ENCODE results near the gene IGF2BP2.
A peak's percentile ranks its signal among the peaks of the same experiment; 100 is the strongest.
"Not testable (repeated sequence)": the region's sequence is repeated elsewhere in the genome, so short reads cannot be mapped to it uniquely, and the experiment has no call there.

IGF2BP2 gene

DNA sequence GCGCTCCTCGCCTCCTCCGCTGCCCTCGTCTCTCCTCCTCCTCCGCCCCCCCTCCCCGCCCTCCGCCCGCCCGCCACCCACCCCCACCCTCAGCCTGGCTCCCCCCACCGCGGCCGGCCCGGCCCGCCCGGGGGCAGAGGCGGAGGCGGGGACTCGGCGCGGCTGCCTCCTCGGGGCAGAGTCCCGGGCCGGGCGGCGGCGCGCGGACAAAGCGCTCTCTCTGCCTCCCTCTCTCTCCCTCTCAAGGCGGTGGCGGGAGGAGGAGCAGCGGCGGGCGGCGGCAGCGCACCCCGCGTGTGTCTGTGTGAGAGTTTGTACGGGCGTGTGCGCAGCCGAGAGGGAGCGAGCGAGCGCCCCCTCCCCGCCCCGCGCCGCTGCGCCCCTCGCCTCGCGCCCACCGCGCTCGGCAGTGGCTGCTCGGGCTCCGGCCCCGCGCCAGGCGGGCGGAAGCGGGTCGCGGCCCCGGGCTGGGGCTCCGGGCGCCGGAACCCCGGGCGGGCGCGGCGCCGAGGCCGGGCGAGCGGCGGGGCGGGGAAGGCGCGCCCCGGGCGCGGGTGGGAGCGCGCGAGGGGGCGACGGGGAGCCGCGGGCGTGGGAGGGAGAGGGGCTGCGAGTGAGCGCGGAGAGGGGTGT lies at the start of gene IGF2BP2:
Gene IGF2BP2 (minus strand): TSS at position 37 of the 633 bp plus-strand sequence. CDS start 82 bp downstream, outside the sequence.
- DNase-seq = peak; percentile 87 to 93
- TF ChIP-seq GATA1 (IDR thresholded peaks at IDR 0.05; ENCODE audit: low read depth, low read length) (no peak), POLR2A (IDR thresholded peaks at IDR 0.05; ENCODE audit: low read length) (peak; percentile 10)

DNA sequence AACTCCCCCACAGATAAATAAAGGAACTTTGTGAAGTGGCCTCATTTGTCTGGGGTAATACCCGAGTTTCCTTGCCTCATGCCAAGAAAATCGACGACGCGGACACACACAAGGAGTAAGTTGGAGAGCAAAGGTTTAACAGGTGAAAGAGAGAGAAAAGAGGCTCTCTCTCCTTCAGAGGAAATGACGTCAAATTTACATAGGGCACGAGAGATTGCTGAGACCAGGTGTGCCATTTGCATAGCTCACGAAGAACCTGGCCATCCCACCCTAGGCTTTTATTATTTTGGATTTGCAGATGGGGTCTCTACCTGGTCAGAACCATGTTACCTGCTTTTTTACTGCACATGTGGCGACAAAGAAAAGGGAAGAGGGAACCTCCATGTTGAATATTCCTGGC lies 49.3 kb upstream of the IGF2BP2 start:
- TF ChIP-seq GATA1 (IDR thresholded peaks at IDR 0.05; ENCODE audit: low read depth, low read length) (no peak), POLR2A (IDR thresholded peaks at IDR 0.05; ENCODE audit: low read length) (no peak)
- no peak for DNase-seq

DNA sequence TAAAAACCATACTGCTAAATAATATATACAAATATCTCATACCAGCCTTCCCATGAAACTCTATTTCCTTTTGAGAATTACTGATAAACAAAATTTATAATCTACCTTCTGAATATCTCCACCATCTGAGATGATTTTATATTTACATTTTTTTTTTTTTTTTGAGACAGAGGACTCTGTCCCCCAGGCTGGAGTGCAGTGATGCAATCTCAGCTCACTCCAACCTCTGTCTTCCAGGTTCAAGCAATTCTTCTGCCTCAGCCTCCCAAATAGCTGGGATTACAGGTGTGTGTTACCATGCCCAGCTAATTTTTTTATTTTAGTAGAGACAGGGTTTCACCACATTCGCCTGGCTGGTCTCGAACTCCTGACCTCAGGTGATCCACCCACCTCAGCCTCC lies 42.8 kb upstream of the IGF2BP2 start:
- TF ChIP-seq GATA1 (IDR thresholded peaks at IDR 0.05; ENCODE audit: low read depth, low read length) = no peak
- no peak for TF ChIP-seq POLR2A (IDR thresholded peaks at IDR 0.05; ENCODE audit: low read length)
- DNase-seq = no peak

DNA sequence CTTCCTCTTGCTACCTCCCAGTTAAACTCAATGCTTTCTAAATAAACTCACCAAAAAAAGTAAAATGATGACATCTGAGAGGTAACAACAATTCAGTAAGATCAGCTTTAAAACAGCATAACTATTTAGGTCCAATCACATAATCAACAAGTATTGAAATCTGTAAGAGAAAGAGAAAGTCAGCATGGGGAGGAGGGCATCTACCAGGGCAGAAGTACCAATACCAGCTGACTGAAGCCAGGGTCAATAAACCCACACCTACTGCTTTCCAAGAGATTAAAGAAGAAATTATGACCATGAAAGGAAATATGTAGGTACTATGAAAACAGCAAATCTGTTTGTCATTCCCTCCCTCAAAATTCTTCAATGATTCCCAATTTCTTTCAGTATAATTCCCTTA lies 42.2 kb upstream of the IGF2BP2 start:
- TF ChIP-seq POLR2A (IDR thresholded peaks at IDR 0.05; ENCODE audit: low read length) (no peak), GATA1 (IDR thresholded peaks at IDR 0.05; ENCODE audit: low read depth, low read length) (no peak)
- no peak for DNase-seq

DNA sequence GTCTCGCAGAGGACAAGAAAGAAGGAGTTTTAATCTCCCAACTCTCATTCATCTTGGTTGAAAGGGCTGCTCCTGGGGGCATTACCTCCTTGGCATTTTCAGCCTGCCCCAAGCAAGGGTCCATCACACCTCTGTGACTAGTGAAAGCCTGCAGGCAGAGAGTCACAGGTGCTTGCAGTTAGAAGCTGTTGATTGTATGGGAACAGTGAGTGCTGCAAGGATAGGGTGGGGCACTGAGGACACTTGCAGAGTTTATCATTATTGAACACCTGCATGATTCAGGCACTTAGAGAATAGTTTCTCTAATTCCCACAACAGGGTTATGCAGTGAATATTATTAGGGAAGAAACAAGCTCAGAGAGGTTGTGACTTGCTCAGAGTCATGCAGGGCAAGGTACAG lies 41.7 kb upstream of the IGF2BP2 start:
- DNase-seq = no peak
- TF ChIP-seq POLR2A (IDR thresholded peaks at IDR 0.05; ENCODE audit: low read length) (no peak), GATA1 (IDR thresholded peaks at IDR 0.05; ENCODE audit: low read depth, low read length) (no peak)

DNA sequence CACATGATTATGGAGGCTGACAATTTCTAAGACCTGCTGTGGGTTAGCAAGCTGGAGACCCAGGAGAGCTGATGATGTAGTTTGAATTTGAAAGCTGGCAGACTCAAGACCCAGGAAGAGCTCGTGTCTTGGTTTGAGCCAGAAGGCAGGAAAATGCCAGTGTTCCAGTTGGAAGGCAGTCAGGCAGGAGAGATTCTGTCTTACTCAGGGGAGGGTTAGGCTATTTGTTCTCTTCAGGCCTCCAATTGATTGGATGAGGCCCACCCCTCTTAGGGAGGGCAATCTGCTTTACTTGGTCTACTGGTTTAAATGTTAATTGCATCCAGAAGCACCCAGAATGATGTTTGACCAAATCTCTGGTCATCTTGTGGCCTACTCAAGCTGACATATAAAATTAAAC lies 40.4 kb upstream of the IGF2BP2 start:
- no peak for TF ChIP-seq POLR2A (IDR thresholded peaks at IDR 0.05; ENCODE audit: low read length)
- no peak for TF ChIP-seq GATA1 (IDR thresholded peaks at IDR 0.05; ENCODE audit: low read depth, low read length)
- no peak for DNase-seq

DNA sequence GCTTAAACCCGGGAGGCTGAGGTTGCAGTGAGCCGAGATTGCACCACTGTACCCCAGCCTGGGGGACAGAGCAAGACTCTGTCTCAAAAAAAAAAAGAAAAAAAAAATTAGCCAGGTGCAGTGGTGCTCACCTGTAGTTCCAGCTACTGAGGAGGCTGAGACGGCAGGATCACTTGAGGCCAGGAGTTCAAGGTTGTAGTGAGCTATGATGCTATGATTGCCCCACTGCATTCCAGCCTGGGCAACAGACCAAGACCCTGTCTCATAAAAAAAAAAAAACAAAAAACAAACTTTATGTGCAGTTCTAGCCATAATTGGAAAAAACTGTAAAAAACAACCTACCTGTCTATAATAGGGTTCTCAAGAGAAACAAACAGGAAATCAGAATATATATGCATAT lies 39.9 kb upstream of the IGF2BP2 start:
- TF ChIP-seq POLR2A (IDR thresholded peaks at IDR 0.05; ENCODE audit: low read length) (no peak), GATA1 (IDR thresholded peaks at IDR 0.05; ENCODE audit: low read depth, low read length) (no peak)
- no peak for DNase-seq

DNA sequence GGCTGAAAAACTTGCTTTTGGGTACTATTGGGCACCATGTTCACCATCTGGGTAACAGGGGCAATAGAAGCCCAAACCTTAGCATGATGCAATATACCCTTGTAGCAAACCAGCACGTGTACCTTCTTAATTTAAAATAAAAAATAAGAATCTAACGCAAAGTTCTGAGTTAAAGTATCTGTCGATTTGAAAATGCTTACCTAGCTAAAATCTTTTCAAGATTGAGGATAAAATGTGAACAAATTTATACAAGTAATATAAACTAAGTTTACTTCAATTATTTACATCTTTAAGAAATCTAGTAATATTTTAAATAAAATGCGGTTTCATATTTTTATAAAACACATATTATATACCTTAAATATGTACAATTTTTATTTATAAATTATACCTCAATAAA lies 38.1 kb upstream of the IGF2BP2 start:
- TF ChIP-seq GATA1 (IDR thresholded peaks at IDR 0.05; ENCODE audit: low read depth, low read length) = no peak
- TF ChIP-seq POLR2A (IDR thresholded peaks at IDR 0.05; ENCODE audit: low read length) = no peak
- DNase-seq = no peak

DNA sequence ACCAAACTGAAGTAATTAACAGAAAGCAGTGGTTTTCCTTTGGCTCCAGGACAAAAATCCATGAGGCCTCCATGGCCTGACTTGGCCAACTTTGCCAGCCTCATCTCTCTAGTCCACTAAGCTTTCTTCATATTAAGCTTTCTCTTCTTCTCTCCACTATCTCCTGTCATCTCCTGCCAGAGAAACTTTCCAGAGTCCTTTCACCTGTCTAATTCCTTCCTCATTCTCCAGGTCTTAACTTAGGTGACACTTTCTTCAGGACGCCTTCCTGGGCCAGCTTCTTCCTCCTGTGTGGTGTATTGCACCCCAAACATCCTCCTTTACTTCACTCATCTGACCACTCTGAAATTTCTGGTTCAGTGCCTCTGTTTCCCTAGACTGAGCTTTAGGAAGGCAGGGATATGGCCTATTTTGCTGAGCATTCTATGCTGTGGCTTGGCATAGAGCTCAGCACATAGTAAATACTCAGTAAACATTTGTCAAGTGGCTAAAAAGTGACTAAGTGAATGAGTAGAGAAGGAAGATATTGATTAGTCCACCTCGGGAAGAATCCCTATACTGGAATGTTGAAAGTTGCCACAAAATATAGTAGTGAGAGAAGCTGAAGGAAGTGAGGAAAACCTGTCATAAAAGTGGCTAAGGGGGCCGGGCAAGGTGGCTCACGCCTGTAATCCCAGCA lies 34.6 kb upstream of the IGF2BP2 start:
- TF ChIP-seq GATA1 (IDR thresholded peaks at IDR 0.05; ENCODE audit: low read depth, low read length) (no peak), POLR2A (IDR thresholded peaks at IDR 0.05; ENCODE audit: low read length) (no peak)
- no peak for DNase-seq

DNA sequence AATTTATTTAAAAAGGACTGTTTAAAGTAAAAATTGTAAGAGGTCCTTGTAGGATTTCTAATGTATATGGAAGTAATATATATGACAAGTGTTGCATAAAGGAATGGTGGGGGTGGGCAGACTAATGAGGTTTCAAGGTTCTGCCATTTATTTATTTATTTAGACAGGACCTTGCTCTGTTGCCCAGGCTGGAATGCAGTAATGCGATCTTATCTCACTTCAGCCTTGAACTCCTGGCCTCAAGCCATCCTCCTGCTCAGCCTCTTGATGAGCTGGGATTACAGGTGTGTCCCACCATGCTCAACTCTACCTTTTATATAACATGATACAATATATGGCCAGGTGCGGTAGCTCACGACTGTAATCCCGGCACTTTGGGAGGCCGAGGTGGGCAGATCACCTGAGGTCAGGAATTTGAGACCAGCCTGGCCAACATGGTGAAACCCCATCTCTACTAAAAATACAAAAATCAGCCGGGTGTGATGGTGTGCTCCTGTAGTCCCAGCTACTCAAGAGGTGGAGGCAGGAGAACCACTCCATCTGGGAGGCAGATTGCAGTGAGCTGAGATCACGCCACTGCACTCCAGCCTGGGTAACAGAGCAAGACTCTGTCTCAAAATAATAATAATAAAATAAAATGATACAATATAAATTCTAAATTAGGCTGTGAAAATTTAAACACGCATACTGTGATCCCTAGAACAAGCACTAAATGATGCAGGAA lies 33.8 kb upstream of the IGF2BP2 start:
- no peak for DNase-seq
- no peak for TF ChIP-seq POLR2A (IDR thresholded peaks at IDR 0.05; ENCODE audit: low read length)
- TF ChIP-seq GATA1 (IDR thresholded peaks at IDR 0.05; ENCODE audit: low read depth, low read length) = no peak

DNA sequence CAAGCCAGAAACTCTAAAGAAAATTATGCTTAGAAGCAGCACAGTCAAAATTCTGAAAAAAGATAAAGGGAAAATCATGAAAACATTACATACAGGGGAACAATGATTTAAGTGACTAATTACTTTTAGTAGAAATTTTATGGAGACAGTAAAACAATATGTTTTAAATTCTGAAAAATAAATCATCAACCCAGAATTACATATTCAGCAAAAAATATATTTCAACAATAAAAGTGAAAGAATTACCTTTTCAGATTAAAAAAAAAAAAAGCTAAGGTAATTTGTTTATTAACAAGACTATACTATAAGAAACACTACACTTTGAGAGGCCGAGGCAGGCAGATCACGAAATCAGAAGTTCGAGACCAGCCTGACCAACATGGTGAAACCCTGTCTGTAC lies 32.4 kb upstream of the IGF2BP2 start:
- TF ChIP-seq GATA1 (IDR thresholded peaks at IDR 0.05; ENCODE audit: low read depth, low read length) (no peak), POLR2A (IDR thresholded peaks at IDR 0.05; ENCODE audit: low read length) (no peak)
- no peak for DNase-seq

DNA sequence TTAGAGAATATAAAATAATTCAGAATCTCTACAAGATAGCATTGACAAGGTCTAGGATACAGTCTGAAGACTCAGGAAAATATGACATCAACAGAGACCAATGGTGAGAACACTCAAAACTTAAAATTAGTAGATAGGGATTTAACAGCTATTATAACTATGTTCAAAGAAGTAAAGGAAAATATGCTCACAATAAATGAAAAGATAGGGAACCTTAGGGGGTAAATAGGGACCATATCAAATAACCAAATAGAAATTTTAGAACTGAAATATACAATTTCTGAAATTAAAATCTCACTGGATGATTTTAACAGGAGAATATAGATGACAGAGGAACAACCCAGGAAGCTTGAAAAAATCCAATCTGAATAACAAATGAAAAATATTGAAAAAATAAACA lies 31.8 kb upstream of the IGF2BP2 start:
- DNase-seq = no peak
- no peak for TF ChIP-seq POLR2A (IDR thresholded peaks at IDR 0.05; ENCODE audit: low read length)
- no peak for TF ChIP-seq GATA1 (IDR thresholded peaks at IDR 0.05; ENCODE audit: low read depth, low read length)

DNA sequence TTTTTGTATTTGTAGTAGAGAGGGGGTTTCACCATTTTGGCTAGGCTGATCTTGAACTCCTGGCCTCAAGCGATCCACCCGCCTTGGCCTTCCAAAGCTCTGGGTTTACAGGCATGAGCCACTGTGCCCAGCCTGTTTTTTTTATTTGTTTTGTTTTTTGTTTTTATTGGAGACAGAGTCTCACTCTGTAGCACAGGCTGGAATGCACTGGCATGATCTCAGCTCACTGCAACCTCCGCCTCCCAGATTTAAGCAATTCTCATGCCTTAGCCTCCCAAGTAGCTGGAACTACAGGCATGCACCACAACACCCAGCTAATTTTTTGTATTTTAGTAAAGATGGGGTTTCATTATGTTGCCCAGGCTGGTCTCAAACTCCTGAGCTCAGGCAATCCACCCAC lies 28.9 kb upstream of the IGF2BP2 start:
- DNase-seq = not testable (repeated sequence)

DNA sequence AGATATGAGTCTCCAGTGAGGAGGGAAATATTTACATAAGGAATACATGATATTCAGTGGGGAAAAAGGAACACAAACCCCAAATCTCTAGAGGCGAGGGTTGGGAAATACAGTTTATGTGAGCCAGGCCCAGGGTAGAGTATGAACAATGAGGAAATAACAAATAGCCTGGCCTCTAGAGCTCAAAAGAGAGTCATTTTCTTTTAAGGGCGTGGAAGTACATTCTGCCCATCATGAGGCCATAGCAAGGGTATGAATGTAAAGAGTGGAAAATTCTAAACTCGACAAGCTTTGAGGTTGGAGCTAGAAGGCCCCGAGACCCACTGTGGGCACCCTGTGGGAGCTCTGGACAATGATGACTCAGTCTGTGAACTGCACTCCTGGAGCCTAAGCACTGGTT lies 27.8 kb upstream of the IGF2BP2 start:
- TF ChIP-seq POLR2A (IDR thresholded peaks at IDR 0.05; ENCODE audit: low read length) (no peak), GATA1 (IDR thresholded peaks at IDR 0.05; ENCODE audit: low read depth, low read length) (no peak)
- no peak for DNase-seq

DNA sequence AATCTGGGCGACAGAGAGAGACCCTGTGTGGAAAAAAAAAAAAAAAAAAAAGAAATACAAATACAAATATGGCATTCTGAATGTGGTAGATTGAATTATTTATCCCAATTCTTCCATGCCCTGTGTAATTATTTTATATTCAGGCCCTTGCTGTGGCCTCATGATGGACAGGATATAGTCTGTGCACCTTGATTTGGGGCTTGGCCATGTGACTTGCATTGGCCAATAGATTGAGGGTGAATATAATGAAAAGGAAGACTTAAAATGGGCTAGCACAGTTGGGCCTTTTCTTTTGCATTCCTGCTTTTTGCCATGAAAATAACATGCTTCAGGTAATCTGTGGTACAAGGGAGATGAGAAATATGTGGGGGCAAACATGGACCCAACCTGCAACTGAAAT lies 27.1 kb upstream of the IGF2BP2 start:
- TF ChIP-seq GATA1 (IDR thresholded peaks at IDR 0.05; ENCODE audit: low read depth, low read length) (no peak), POLR2A (IDR thresholded peaks at IDR 0.05; ENCODE audit: low read length) (no peak)
- DNase-seq = no peak
